HG02884 (cell line): ENCODE measurements around the gene MACROD2.

ENCODE experiments used
- ATAC-seq: cut with Tn5 transposase; IDR thresholded peaks from one replicate; pipeline ENCODE4 v1.9.1; 2021; ENCODE audit warnings: mild to moderate bottlenecking, moderate library complexity; ENCODE audit not compliant: unreplicated experiment

The MACROD2 gene

GRCh38 chr20:14055127-14055742 lies 59.9 kb downstream of the MACROD2 start:
- no peak for ATAC-seq

- ATAC-seq, result no peak
Measured at GRCh38 chr20:14062171-14062570, 66.9 kb downstream of the MACROD2 start.

GRCh38 chr20:14062786-14063185 lies 67.5 kb downstream of the MACROD2 start:
- no peak for ATAC-seq

- no peak for ATAC-seq
Measured at GRCh38 chr20:14064333-14064732, 69.0 kb downstream of the MACROD2 start.

GRCh38 chr20:14064921-14065320 lies 69.6 kb downstream of the MACROD2 start:
- no peak for ATAC-seq

GRCh38 chr20:14065774-14066173 lies 70.5 kb downstream of the MACROD2 start:
- no peak for ATAC-seq

GRCh38 chr20:14067603-14068002 lies 72.3 kb downstream of the MACROD2 start:
- ATAC-seq, result no peak

- ATAC-seq, result no peak
Measured at GRCh38 chr20:14069796-14070195, 74.5 kb downstream of the MACROD2 start.

- no peak for ATAC-seq
Measured at GRCh38 chr20:14093652-14094051, 98.3 kb downstream of the MACROD2 start.

- no peak for ATAC-seq
Measured at GRCh38 chr20:14098261-14098660, 102.9 kb downstream of the MACROD2 start.

- ATAC-seq, result no peak
Measured at GRCh38 chr20:14113416-14113815, 118.1 kb downstream of the MACROD2 start.

GRCh38 chr20:14114065-14114704 lies 118.9 kb downstream of the MACROD2 start:
- ATAC-seq, result no peak

GRCh38 chr20:14116037-14116436 lies 120.7 kb downstream of the MACROD2 start:
- no peak for ATAC-seq

GRCh38 chr20:14117768-14118167 lies 122.5 kb downstream of the MACROD2 start:
- ATAC-seq, result no peak

GRCh38 chr20:14126856-14127255 lies 131.5 kb downstream of the MACROD2 start:
- ATAC-seq, result no peak

GRCh38 chr20:14127514-14128223 lies 132.4 kb downstream of the MACROD2 start:
- ATAC-seq, result no peak

- ATAC-seq, result no peak
Measured at GRCh38 chr20:14134004-14134403, 138.7 kb downstream of the MACROD2 start.

GRCh38 chr20:14142171-14142570 lies 146.9 kb downstream of the MACROD2 start:
- ATAC-seq, result no peak

GRCh38 chr20:14142964-14143627 lies 147.8 kb downstream of the MACROD2 start:
- no peak for ATAC-seq

- no peak for ATAC-seq
Measured at GRCh38 chr20:14148042-14148441, 152.7 kb downstream of the MACROD2 start.

GRCh38 chr20:14155361-14155760 lies 160.0 kb downstream of the MACROD2 start:
- no peak for ATAC-seq

GRCh38 chr20:14178528-14178927 lies 183.2 kb downstream of the MACROD2 start:
- ATAC-seq, result no peak
